SK-N-SH (cell line): ENCODE data around the gene MYO16. TPM values are rescaled to one million over a fixed set of nuclear protein-coding genes. Genes with fewer than 3 reads are reported as not detected.

Source experiments
- CTCF ChIA-PET: fragments of 300-600, 350-600 bp; formaldehyde crosslinking; extraction: SDS; loops from one replicate; lab custom pipeline; 2021; lab: Yijun Ruan, JAX
- POLR2A ChIA-PET: fragments of 350-600 bp; sonication (Branson Sonifier 250); formaldehyde crosslinking; extraction: SDS; loops from one replicate; lab custom pipeline; 2020; ENCODE audit warnings: antibody characterized with exemption, inconsistent platforms; lab: Yijun Ruan, JAX
- DNase-seq: peaks from one replicate; pipeline ENCODE4 v3.0.0; 2012
- H2AFZ ChIP-seq: fragments of 200-600 bp; sonication (generic); 2 replicates; pipeline ENCODE4 v1.8.1; 2016; ENCODE audit warnings: antibody characterized with exemption, mild to moderate bottlenecking, low read depth
- H3F3A ChIP-seq: fragments of 200-600 bp; sonication (generic); replicated peaks from 2 replicates; pipeline ENCODE3; 2016; ENCODE audit warnings: antibody characterized with exemption, mild to moderate bottlenecking; ENCODE audit not compliant: insufficient read depth
- H3K27ac ChIP-seq, 2 experiments: fragments of 200-500 bp in 1 of 2; fragments of 200-600 bp in 1 of 2; sonication (Bioruptor generic) in 1 of 2; sonication (generic), shearing (Covaris generic) in 1 of 2; 2 replicates each; pipeline versions ENCODE4 v1.5.1 to v1.6.1; 2014 to 2016; ENCODE audit warnings: low read depth in 2 of 2, inconsistent platforms in 1 of 2, low read length in 1 of 2, mild to moderate bottlenecking in 1 of 2, mixed read lengths in 1 of 2
- H3K27me3 ChIP-seq: fragments of 200-600 bp; sonication (generic), shearing (Covaris generic); 2 replicates; pipeline ENCODE4 v1.6.1; 2016; ENCODE audit warnings: mixed run types; ENCODE audit not compliant: insufficient read depth
- H3K36me3 ChIP-seq, 2 experiments: fragments of 200-500 bp in 1 of 2; fragments of 200-600 bp in 1 of 2; sonication (Bioruptor generic) in 1 of 2; sonication (generic) in 1 of 2; replicated peaks in 1 of 2; 2 replicates each; pipeline versions ENCODE3 to v1.5.1; 2014 to 2016; ENCODE audit warnings: low read length in 1 of 2, mild to moderate bottlenecking in 1 of 2; ENCODE audit not compliant: insufficient read depth in 2 of 2, control insufficient read depth in 1 of 2
- H3K4me1 ChIP-seq, 2 experiments: fragments of 200-500 bp in 1 of 2; fragments of 200-600 bp in 1 of 2; sonication (Bioruptor generic) in 1 of 2; sonication (generic), shearing (Covaris generic) in 1 of 2; 2 replicates each; pipeline versions ENCODE4 v1.5.1 to v1.6.1; 2014 to 2016; ENCODE audit warnings: low read depth in 1 of 2, low read length in 1 of 2, mixed run types in 1 of 2; ENCODE audit not compliant: insufficient read depth in 2 of 2, control insufficient read depth in 1 of 2
- H3K4me2 ChIP-seq: fragments of 200-600 bp; sonication (generic), shearing (Covaris generic); 2 replicates; pipeline ENCODE4 v1.6.1; 2017; ENCODE audit warnings: mixed run types
- H3K4me3 ChIP-seq, 2 experiments: fragments of 200-500 bp in 1 of 2; fragments of 200-600 bp in 1 of 2; sonication (Bioruptor generic) in 1 of 2; sonication (generic), shearing (Covaris generic) in 1 of 2; 2 replicates each; pipeline versions ENCODE4 v1.5.1 to v1.8.1; 2014 to 2016; ENCODE audit warnings: low read depth in 2 of 2, inconsistent platforms in 1 of 2, low read length in 1 of 2, mild to moderate bottlenecking in 1 of 2, mixed read lengths in 1 of 2, moderate library complexity in 1 of 2
- H3K79me2 ChIP-seq: fragments of 200-600 bp; sonication (generic); 2 replicates; pipeline ENCODE4 v1.8.1; 2017; ENCODE audit warnings: mild to moderate bottlenecking; ENCODE audit not compliant: insufficient read depth
- H3K9ac ChIP-seq: fragments of 200-600 bp; sonication (generic); 2 replicates; pipeline ENCODE4 v1.6.1; 2017; ENCODE audit warnings: mixed run types
- H3K9me2 ChIP-seq: fragments of 200-600 bp; sonication (generic); 2 replicates; pipeline ENCODE4 v1.6.1; 2017; ENCODE audit warnings: mixed run types
- H3K9me3 ChIP-seq: fragments of 200-600 bp; sonication (generic); 2 replicates; pipeline ENCODE4 v1.6.1; 2017; ENCODE audit warnings: mixed run types, mild to moderate bottlenecking, moderate library complexity
- H4K20me1 ChIP-seq: fragments of 200-600 bp; sonication (generic); 2 replicates; pipeline ENCODE4 v1.6.1; 2017; ENCODE audit warnings: mild to moderate bottlenecking, mixed run types; ENCODE audit not compliant: insufficient read depth
- ELF1 ChIP-seq: IDR thresholded peaks from 2 replicates; pipeline ENCODE4 v1.4.0; 2012
- FOXJ3 ChIP-seq: sonication (generic); formaldehyde crosslinking; IDR thresholded peaks from 2 replicates; pipeline ENCODE4 v1.5.1; 2020; ENCODE audit warnings: mild to moderate bottlenecking, missing genetic modification reagents
- FOXM1 ChIP-seq: IDR thresholded peaks from 2 replicates; pipeline ENCODE4 v1.4.0; 2012; ENCODE audit warnings: low read depth, mild to moderate bottlenecking
- GABPA ChIP-seq: IDR thresholded peaks from 2 replicates; pipeline ENCODE4 v1.4.0; 2012; ENCODE audit warnings: low read depth, mild to moderate bottlenecking
- GATA2 ChIP-seq: sonication (generic); formaldehyde crosslinking; IDR thresholded peaks from 2 replicates; pipeline ENCODE4 v1.5.0; 2020; ENCODE audit warnings: mild to moderate bottlenecking, missing genetic modification reagents
- IRF3 ChIP-seq: fragments of 150-350 bp; IDR thresholded peaks from 2 replicates; pipeline ENCODE4 v1.6.1; 2016; ENCODE audit warnings: mild to moderate bottlenecking, low read depth, low read length
- JUND ChIP-seq: IDR thresholded peaks from 2 replicates; pipeline ENCODE4 v1.4.0; 2012
- MEF2A ChIP-seq: IDR thresholded peaks from 2 replicates; pipeline ENCODE4 v1.4.0; 2012; ENCODE audit warnings: low read depth, borderline replicate concordance
- MXI1 ChIP-seq: IDR thresholded peaks from 2 replicates; pipeline ENCODE4 v1.6.1; 2012; ENCODE audit warnings: mild to moderate bottlenecking, low read depth, low read length, improper control_type of control experiment
- RAD21 ChIP-seq: IDR thresholded peaks from 2 replicates; pipeline ENCODE4 v1.6.1; 2012; ENCODE audit warnings: mild to moderate bottlenecking, low read length
- REST ChIP-seq: IDR thresholded peaks from 2 replicates; pipeline ENCODE4 v1.6.1; 2012; ENCODE audit warnings: mild to moderate bottlenecking, low read depth, low read length, moderate library complexity
- RXRA ChIP-seq: IDR thresholded peaks from 2 replicates; pipeline ENCODE4 v1.4.0; 2012; ENCODE audit warnings: low read depth, mild to moderate bottlenecking, borderline replicate concordance
- SIN3A ChIP-seq: IDR thresholded peaks from 2 replicates; pipeline ENCODE4 v1.6.1; 2012; ENCODE audit warnings: low read depth, mild to moderate bottlenecking, low read length, moderate library complexity, borderline replicate concordance
- SMC3 ChIP-seq: IDR thresholded peaks from 2 replicates; pipeline ENCODE4 v1.6.1; 2012; ENCODE audit warnings: low read depth, low read length, improper control_type of control experiment
- TEAD4 ChIP-seq: IDR thresholded peaks from 2 replicates; pipeline ENCODE4 v1.4.0; 2012; ENCODE audit warnings: mild to moderate bottlenecking, borderline replicate concordance; ENCODE audit not compliant: insufficient read depth
- USF2 ChIP-seq: fragments of 150-350 bp; IDR thresholded peaks from 2 replicates; pipeline ENCODE4 v1.6.1; 2017; ENCODE audit warnings: antibody characterized with exemption, low read length, low read depth, borderline replicate concordance
- WGBS: methylation state at CpG from one replicate; pipeline ENCODE4 v1.1.6; 2017; ENCODE audit warnings: low lambda C conversion rate; 5-methylcytosine and 5-hydroxymethylcytosine counted together
- polyA plus RNA-seq, 3 experiments: library from polyadenylated mRNA; depleted of rRNA; stranded (reverse); fragments of >200 nt; gene quantifications; 2 replicates each; pipeline ENCODE4 v1.2.3, GENCODE V29; 2012

MYO16 gene
- polyA plus RNA-seq, 1 of the 3 experiments (the other 2 are of a cell fraction), result 0.07 TPM

DNA sequence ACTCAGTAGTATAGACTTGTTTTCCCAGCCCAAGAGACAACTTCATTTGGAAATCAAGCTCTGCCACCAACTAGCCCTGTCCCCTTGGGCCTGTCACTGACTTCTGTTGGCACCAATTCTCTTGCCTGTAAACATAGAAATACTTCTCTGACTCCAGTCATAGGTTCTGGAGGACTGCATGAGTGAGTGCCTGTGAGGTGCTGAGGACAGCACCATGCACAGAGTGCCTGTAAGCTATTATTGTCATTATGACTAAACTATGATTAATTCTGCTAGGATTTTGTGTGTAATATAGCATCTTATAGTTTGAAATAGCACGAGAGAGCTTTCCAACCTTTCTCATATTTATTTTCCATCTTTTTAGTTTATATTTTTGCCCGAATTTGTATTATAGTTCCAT is 247.9 kb downstream of the MYO16 start:
- WGBS, result 12% methylated on average over 2 of the region's 2 CpGs
- H3F3A ChIP-seq, result no peaks in the 10 kb centered on the region
- TF ChIP-seq REST (peak; percentile 52; the same call in 1 of the 2 replicates), MEF2A (no peak)
- no peak overlapping the region for H3K4me3 ChIP-seq
- no peaks in the 10 kb centered on the region for H3K9me3 ChIP-seq
- ChIA-PET POLR2A (no interaction called here), CTCF (interaction anchor here (1.2 to 1.8 kb wide), 2 partner anchors 19 to 20 kb away, joined by 5 to 6 read pairs; no protein-coding TSS in a partner anchor)
- no peak overlapping the region for H3K27ac ChIP-seq
- H3K9me2 ChIP-seq, result no peaks in the 10 kb centered on the region
- H3K36me3 ChIP-seq, result no peaks in the 10 kb centered on the region
- H3K4me1 ChIP-seq, result no peaks in the 10 kb centered on the region
- no peaks in the 10 kb centered on the region for H3K27me3 ChIP-seq
- no peak overlapping the region for H3K9ac ChIP-seq
- DNase-seq, result no peak
- H3K4me2 ChIP-seq, result no peak overlapping the region
- H2AFZ ChIP-seq, result no peak overlapping the region
- H3K79me2 ChIP-seq, result no peaks in the 10 kb centered on the region
- no peaks in the 10 kb centered on the region for H4K20me1 ChIP-seq

GRCh38 chr13:108878732-108879131 is 249.3 kb downstream of the MYO16 start:
- Histone ChIP-seq H2AFZ (no peak overlapping the region), H3K9me3 (no peaks in the 10 kb centered on the region), H3K9me2 (no peaks in the 10 kb centered on the region), H3K79me2 (no peaks in the 10 kb centered on the region), H3K27me3 (no peaks in the 10 kb centered on the region), H3K4me1 (no peaks in the 10 kb centered on the region), H3K27ac (no peak overlapping the region), H3K4me2 (no peak overlapping the region), H3K4me3 (no peak overlapping the region), H3K36me3 (no peaks in the 10 kb centered on the region), H3K9ac (no peak overlapping the region), H3F3A (no peaks in the 10 kb centered on the region), H4K20me1 (no peaks in the 10 kb centered on the region)
- TF ChIP-seq GATA2 (no peak), GABPA (no peak), TEAD4 (no peak), SMC3 (no peak), ELF1 (no peak), SIN3A (no peak), JUND (no peak), FOXM1 (no peak), FOXJ3 (CRISPR knock-in tag) (no peak), RAD21 (no peak), USF2 (no peak), IRF3 (no peak), MXI1 (no peak), RXRA (no peak)
- WGBS, result no CpG with 5 or more reads among the region's 2 CpGs
- ChIA-PET CTCF (no interaction called here), POLR2A (no interaction called here)
- DNase-seq, result no peak
